Measurements from ENCODE around the gene VRTN.

VRTN gene

GRCh38 chr14:74401504-74402241 lies 53.4 kb downstream of the VRTN start:
- H3K9me3 ChIP-seq (replicated peaks; ENCODE audit: low read length): no peaks in the 10 kb centered on the region
- no peaks in the 10 kb centered on the region for H3K4me1 ChIP-seq (ENCODE audit: control insufficient read depth, insufficient read depth, low read length)
- peaks cover 91% of the 10 kb centered on the region for H3K27me3 ChIP-seq (ENCODE audit: control insufficient read depth, insufficient read depth, low read length)
- H3K4me3 ChIP-seq (ENCODE audit: low read length): no peak overlapping the region
- H3K4me2 ChIP-seq (ENCODE audit: low read length): no peak overlapping the region
- H3K36me3 ChIP-seq (ENCODE audit: insufficient read depth, low read length): no peaks in the 10 kb centered on the region
- no peak overlapping the region for H3K9ac ChIP-seq (ENCODE audit: low read depth, low read length)

- Histone ChIP-seq H3K27me3 (ENCODE audit: control insufficient read depth, insufficient read depth, low read length) (peaks cover 87% of the 10 kb centered on the region), H3K4me2 (ENCODE audit: low read length) (no peak overlapping the region), H3K9me3 (replicated peaks; ENCODE audit: low read length) (no peaks in the 10 kb centered on the region), H3K36me3 (ENCODE audit: insufficient read depth, low read length) (no peaks in the 10 kb centered on the region), H3K4me1 (ENCODE audit: control insufficient read depth, insufficient read depth, low read length) (no peaks in the 10 kb centered on the region), H3K9ac (ENCODE audit: low read depth, low read length) (no peak overlapping the region), H3K4me3 (ENCODE audit: low read length) (no peak overlapping the region)
Measured at GRCh38 chr14:74402401-74403251, 54.4 kb downstream of the VRTN start.

GRCh38 chr14:74403619-74404417 lies 55.5 kb downstream of the VRTN start:
- no peaks in the 10 kb centered on the region for H3K36me3 ChIP-seq (ENCODE audit: insufficient read depth, low read length)
- no peak overlapping the region for H3K9ac ChIP-seq (ENCODE audit: low read depth, low read length)
- H3K27me3 ChIP-seq (ENCODE audit: control insufficient read depth, insufficient read depth, low read length): peaks cover 82% of the 10 kb centered on the region
- H3K9me3 ChIP-seq (replicated peaks; ENCODE audit: low read length): no peaks in the 10 kb centered on the region
- no peak overlapping the region for H3K4me2 ChIP-seq (ENCODE audit: low read length)
- H3K4me3 ChIP-seq (ENCODE audit: low read length): no peak overlapping the region
- H3K4me1 ChIP-seq (ENCODE audit: control insufficient read depth, insufficient read depth, low read length): no peaks in the 10 kb centered on the region

- no peak overlapping the region for H3K9ac ChIP-seq (ENCODE audit: low read depth, low read length)
- H3K9me3 ChIP-seq (replicated peaks; ENCODE audit: low read length): no peaks in the 10 kb centered on the region
- no peaks in the 10 kb centered on the region for H3K4me1 ChIP-seq (ENCODE audit: control insufficient read depth, insufficient read depth, low read length)
- no peak overlapping the region for H3K4me2 ChIP-seq (ENCODE audit: low read length)
- H3K27me3 ChIP-seq (ENCODE audit: control insufficient read depth, insufficient read depth, low read length): peaks cover 79% of the 10 kb centered on the region
- no peak overlapping the region for H3K4me3 ChIP-seq (ENCODE audit: low read length)
- H3K36me3 ChIP-seq (ENCODE audit: insufficient read depth, low read length): no peaks in the 10 kb centered on the region
Measured at GRCh38 chr14:74404435-74404834, 56.2 kb downstream of the VRTN start.

GRCh38 chr14:74405663-74406062 lies 57.4 kb downstream of the VRTN start:
- Histone ChIP-seq H3K9me3 (replicated peaks; ENCODE audit: low read length) (no peaks in the 10 kb centered on the region), H3K27me3 (ENCODE audit: control insufficient read depth, insufficient read depth, low read length) (peaks cover 77% of the 10 kb centered on the region), H3K4me2 (ENCODE audit: low read length) (no peak overlapping the region), H3K4me3 (ENCODE audit: low read length) (no peak overlapping the region), H3K36me3 (ENCODE audit: insufficient read depth, low read length) (no peaks in the 10 kb centered on the region), H3K4me1 (ENCODE audit: control insufficient read depth, insufficient read depth, low read length) (no peaks in the 10 kb centered on the region), H3K9ac (ENCODE audit: low read depth, low read length) (no peak overlapping the region)

- Histone ChIP-seq H3K4me1 (ENCODE audit: control insufficient read depth, insufficient read depth, low read length) (no peaks in the 10 kb centered on the region), H3K36me3 (ENCODE audit: insufficient read depth, low read length) (no peaks in the 10 kb centered on the region), H3K9ac (ENCODE audit: low read depth, low read length) (no peak overlapping the region), H3K4me3 (ENCODE audit: low read length) (no peak overlapping the region), H3K9me3 (replicated peaks; ENCODE audit: low read length) (no peaks in the 10 kb centered on the region), H3K4me2 (ENCODE audit: low read length) (no peak overlapping the region), H3K27me3 (ENCODE audit: control insufficient read depth, insufficient read depth, low read length) (peaks cover 76% of the 10 kb centered on the region)
Measured at GRCh38 chr14:74407021-74407800, 58.9 kb downstream of the VRTN start.

- H3K4me3 ChIP-seq (ENCODE audit: low read length): no peak overlapping the region
- no peak overlapping the region for H3K4me2 ChIP-seq (ENCODE audit: low read length)
- H3K4me1 ChIP-seq (ENCODE audit: control insufficient read depth, insufficient read depth, low read length): no peaks in the 10 kb centered on the region
- H3K27me3 ChIP-seq (ENCODE audit: control insufficient read depth, insufficient read depth, low read length): peaks cover 76% of the 10 kb centered on the region
- no peaks in the 10 kb centered on the region for H3K9me3 ChIP-seq (replicated peaks; ENCODE audit: low read length)
- H3K36me3 ChIP-seq (ENCODE audit: insufficient read depth, low read length): no peaks in the 10 kb centered on the region
- H3K9ac ChIP-seq (ENCODE audit: low read depth, low read length): no peak overlapping the region
Measured at GRCh38 chr14:74407801-74408154, 59.5 kb downstream of the VRTN start.

GRCh38 chr14:74408870-74409269 lies 60.6 kb downstream of the VRTN start:
- peaks cover 78% of the 10 kb centered on the region for H3K27me3 ChIP-seq (ENCODE audit: control insufficient read depth, insufficient read depth, low read length)
- no peaks in the 10 kb centered on the region for H3K4me1 ChIP-seq (ENCODE audit: control insufficient read depth, insufficient read depth, low read length)
- no peaks in the 10 kb centered on the region for H3K9me3 ChIP-seq (replicated peaks; ENCODE audit: low read length)
- no peak overlapping the region for H3K4me3 ChIP-seq (ENCODE audit: low read length)
- no peak overlapping the region for H3K4me2 ChIP-seq (ENCODE audit: low read length)
- H3K36me3 ChIP-seq (ENCODE audit: insufficient read depth, low read length): no peaks in the 10 kb centered on the region
- no peak overlapping the region for H3K9ac ChIP-seq (ENCODE audit: low read depth, low read length)

GRCh38 chr14:74409441-74409840 lies 61.2 kb downstream of the VRTN start:
- H3K9ac ChIP-seq (ENCODE audit: low read depth, low read length): no peak overlapping the region
- no peak overlapping the region for H3K4me2 ChIP-seq (ENCODE audit: low read length)
- no peak overlapping the region for H3K4me3 ChIP-seq (ENCODE audit: low read length)
- H3K9me3 ChIP-seq (replicated peaks; ENCODE audit: low read length): no peaks in the 10 kb centered on the region
- H3K36me3 ChIP-seq (ENCODE audit: insufficient read depth, low read length): no peaks in the 10 kb centered on the region
- H3K27me3 ChIP-seq (ENCODE audit: control insufficient read depth, insufficient read depth, low read length): peaks cover 83% of the 10 kb centered on the region
- H3K4me1 ChIP-seq (ENCODE audit: control insufficient read depth, insufficient read depth, low read length): no peaks in the 10 kb centered on the region
